Left ventricle myocardium inferior (tissue), 1 donor: ENCODE measurements around the gene B3GALT4. TPM values are rescaled to one million over a fixed set of nuclear protein-coding genes. Genes with fewer than 3 reads are reported as not detected.

Experiments
- DNase-seq: peaks from one replicate; pipeline ENCODE4 v3.0.0-alpha.2; 2020
- H3K27ac ChIP-seq: fragments of 200-600 bp; replicated peaks from 2 replicates; pipeline ENCODE4 v1.8.0; 2021
- H3K27me3 ChIP-seq: fragments of 200-600 bp; 2 replicates; pipeline ENCODE4 v1.8.0; 2021; ENCODE audit warnings: low read depth
- H3K36me3 ChIP-seq: fragments of 200-600 bp; 2 replicates; pipeline ENCODE4 v1.8.0; 2021
- H3K4me1 ChIP-seq: fragments of 200-600 bp; 2 replicates; pipeline ENCODE4 v1.8.0; 2021
- H3K4me3 ChIP-seq: fragments of 200-600 bp; 2 replicates; pipeline ENCODE4 v1.8.0; 2021; ENCODE audit warnings: mild to moderate bottlenecking, moderate library complexity
- H3K9me3 ChIP-seq: fragments of 200-600 bp; replicated peaks from 2 replicates; pipeline ENCODE4 v1.8.0; 2021
- CTCF ChIP-seq: fragments of 200-600 bp; IDR thresholded peaks from 2 replicates; pipeline ENCODE4 v1.8.0; 2021; ENCODE audit warnings: antibody characterized with exemption, mild to moderate bottlenecking, borderline replicate concordance
- intact Hi-C: fragments of 100-400 bp; cut with micrococcal nuclease; formaldehyde crosslinking; loops from one replicate; pipeline ENCODE4 v1.11.0; 2022
- total RNA-seq: library from RNA; stranded (reverse); fragmentation: NEBNext Ultra II Directional; extraction: Animal tissue kit (Norgen Biotek cat#: 25700); gene quantifications from one replicate; pipeline ENCODE4 v1.2.1, GENCODE V29; 2021
- donor health status: DM: no; HTN: yes; CAD: no; lungs with severe emphysema.

B3GALT4 gene
- total RNA-seq, 1 donor from 2014 or later: 7.5 TPM

GRCh38 chr6:33277663-33278391 is 904 bp downstream of the B3GALT4 start:
- no peak for DNase-seq
- intact Hi-C loops: no loop called here
- H3K27ac ChIP-seq: peak overlapping the region; percentile 97
- H3K9me3 ChIP-seq: no peaks in the 10 kb centered on the region
- peaks cover 67% of the 10 kb centered on the region for H3K4me1 ChIP-seq
- TF ChIP-seq CTCF: no peak
- peak overlapping the region; percentile 88 for H3K4me3 ChIP-seq
- no peaks in the 10 kb centered on the region for H3K27me3 ChIP-seq
- H3K36me3 ChIP-seq: peaks cover 71% of the 10 kb centered on the region

- no peak for TF ChIP-seq CTCF
- DNase-seq: no peak
- peaks cover 71% of the 10 kb centered on the region for H3K36me3 ChIP-seq
- no peaks in the 10 kb centered on the region for H3K27me3 ChIP-seq
- intact Hi-C loops: no loop called here
- H3K4me1 ChIP-seq: peaks cover 62% of the 10 kb centered on the region
- H3K4me3 ChIP-seq: peak overlapping the region; percentile 88
- peak overlapping the region; percentile 97 for H3K27ac ChIP-seq
- no peaks in the 10 kb centered on the region for H3K9me3 ChIP-seq
Measured at GRCh38 chr6:33278392-33278741, 1.4 kb downstream of the B3GALT4 start.

GRCh38 chr6:33278810-33279209 is 1.9 kb downstream of the B3GALT4 start:
- no peak for TF ChIP-seq CTCF
- intact Hi-C loops: no loop called here
- H3K4me1 ChIP-seq: peaks cover 58% of the 10 kb centered on the region
- H3K4me3 ChIP-seq: no peak overlapping the region
- H3K27me3 ChIP-seq: no peaks in the 10 kb centered on the region
- peak overlapping the region; percentile 97 for H3K27ac ChIP-seq
- H3K9me3 ChIP-seq: no peaks in the 10 kb centered on the region
- H3K36me3 ChIP-seq: peaks cover 71% of the 10 kb centered on the region
- DNase-seq: no peak

- no peaks in the 10 kb centered on the region for H3K27me3 ChIP-seq
- peak overlapping the region; percentile 97 for H3K27ac ChIP-seq
- peaks cover 71% of the 10 kb centered on the region for H3K36me3 ChIP-seq
- intact Hi-C loops: no loop called here
- no peak overlapping the region for H3K4me3 ChIP-seq
- no peaks in the 10 kb centered on the region for H3K9me3 ChIP-seq
- H3K4me1 ChIP-seq: peaks cover 53% of the 10 kb centered on the region
- DNase-seq: no peak
- no peak for TF ChIP-seq CTCF
Measured at GRCh38 chr6:33279257-33279695, 2.4 kb downstream of the B3GALT4 start.

GRCh38 chr6:33279971-33280511 is 3.1 kb downstream of the B3GALT4 start:
- Histone ChIP-seq H3K4me1 (peaks cover 45% of the 10 kb centered on the region), H3K9me3 (no peaks in the 10 kb centered on the region), H3K27me3 (no peaks in the 10 kb centered on the region), H3K4me3 (no peak overlapping the region), H3K27ac (no peak overlapping the region), H3K36me3 (peaks cover 71% of the 10 kb centered on the region)
- TF ChIP-seq CTCF: peak; percentile 29
- intact Hi-C loops: no loop called here
- no peak for DNase-seq
